ENCODE data around the gene RCN2. TPM values are rescaled to one million over a fixed set of nuclear protein-coding genes. Genes with fewer than 3 reads are reported as not detected.

RCN2 gene
- total RNA-seq, 2 experiments from 2014 or later = 28.7 to 31.8 TPM

DNA sequence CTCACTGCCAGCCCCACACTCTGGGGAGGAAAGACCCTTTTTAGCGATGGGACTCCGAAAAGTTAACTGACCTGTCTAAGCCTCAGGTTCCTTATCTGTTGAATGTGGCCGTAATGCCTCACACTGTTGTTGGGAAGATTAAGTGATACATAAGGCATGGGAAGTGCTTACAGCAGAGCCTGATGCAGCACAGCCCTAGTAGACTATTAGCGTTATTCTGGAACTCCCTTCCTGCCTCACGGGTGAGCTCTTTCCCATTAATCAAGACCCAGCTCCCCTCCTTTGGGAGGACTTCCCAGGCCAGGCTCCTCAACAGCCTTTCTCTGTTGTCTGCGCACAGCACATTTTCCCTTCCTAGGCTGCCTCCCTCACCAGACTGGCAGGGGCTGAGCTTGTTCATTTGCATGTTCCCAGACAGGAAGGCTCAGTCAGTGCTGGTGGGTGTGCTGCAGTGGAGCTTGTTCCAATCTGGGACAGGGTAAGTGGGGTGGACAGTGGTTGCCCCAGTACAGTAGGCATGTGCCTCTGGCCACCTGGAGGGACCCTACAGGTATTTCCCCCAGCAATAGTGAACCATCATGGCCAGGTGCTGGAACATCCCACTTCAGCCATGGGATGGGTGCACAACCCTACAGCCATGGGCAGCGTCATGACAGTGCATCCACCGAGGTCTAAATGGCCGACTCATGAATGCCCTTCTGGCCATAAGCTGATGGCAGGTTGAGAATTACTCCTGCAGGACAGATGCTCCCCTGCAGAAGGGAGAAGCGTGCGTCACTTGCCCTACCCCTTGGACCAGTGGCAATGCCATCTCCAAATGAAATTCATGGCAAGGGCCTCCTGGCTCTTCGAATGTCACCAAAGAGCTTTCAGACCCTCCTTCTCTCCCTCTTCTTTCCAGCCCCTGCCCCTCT, 57.6 kb downstream of the RCN2 start:
- DNase-seq = no peak
- no peaks in the 10 kb centered on the region for H3K9me3 Mint-ChIP-seq (ENCODE audit: insufficient read depth)
- ChIA-PET POLR2A (interaction anchor here (0.9 to 2.4 kb wide), 7 partner anchors 9 to 58 kb away, joined by 3 to 11 read pairs (median 4); no protein-coding TSS in a partner anchor), CTCF (interaction anchor here (1.0 to 4.4 kb wide), 8 partner anchors 11 to 554 kb away, joined by 3 to 48 read pairs (median 4); no protein-coding TSS in a partner anchor)
- peaks cover 71% of the 10 kb centered on the region for H3K4me1 Mint-ChIP-seq (ENCODE audit: low read depth)
- H3K36me3 Mint-ChIP-seq (ENCODE audit: low read depth) = no peaks in the 10 kb centered on the region
- H3K4me3 Mint-ChIP-seq = peak overlapping the region; percentile 60
- ATAC-seq = no peak
- H3K27ac Mint-ChIP-seq = peak overlapping the region; percentile 94
- no peaks in the 10 kb centered on the region for H3K27me3 Mint-ChIP-seq (ENCODE audit: low read depth)

DNA sequence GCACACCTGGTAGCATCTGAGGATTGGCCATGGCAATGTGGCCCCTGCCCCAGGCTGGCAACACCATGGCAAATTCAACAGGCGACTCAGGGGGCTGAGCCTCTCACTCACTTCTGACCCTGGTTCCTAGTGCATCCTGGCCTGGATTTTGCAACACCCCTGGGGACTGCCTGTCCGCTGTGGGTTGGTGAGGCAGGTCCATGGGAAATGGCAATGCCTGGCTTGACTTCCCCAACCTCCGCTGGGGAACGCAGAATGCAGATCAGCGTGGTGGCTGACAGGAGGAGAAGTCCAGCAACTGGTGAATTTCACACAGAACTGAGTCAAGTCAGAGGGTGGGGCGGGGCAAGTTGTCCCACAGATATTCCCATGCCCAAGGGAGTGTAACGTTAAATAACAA, 59.5 kb downstream of the RCN2 start:
- Mint-ChIP-seq H3K4me3 (no peak overlapping the region), H3K27ac (no peak overlapping the region), H3K9me3 (ENCODE audit: insufficient read depth) (no peaks in the 10 kb centered on the region), H3K36me3 (ENCODE audit: low read depth) (peaks cover 10% of the 10 kb centered on the region), H3K4me1 (ENCODE audit: low read depth) (peaks cover 74% of the 10 kb centered on the region), H3K27me3 (ENCODE audit: low read depth) (no peaks in the 10 kb centered on the region)
- no peak for ATAC-seq
- ChIA-PET POLR2A (no interaction called here), CTCF (interaction anchor here (0.8 to 1.5 kb wide), 3 partner anchors 12 to 22 kb away, joined by 5 read pairs; no protein-coding TSS in a partner anchor)
- DNase-seq = no peak

DNA sequence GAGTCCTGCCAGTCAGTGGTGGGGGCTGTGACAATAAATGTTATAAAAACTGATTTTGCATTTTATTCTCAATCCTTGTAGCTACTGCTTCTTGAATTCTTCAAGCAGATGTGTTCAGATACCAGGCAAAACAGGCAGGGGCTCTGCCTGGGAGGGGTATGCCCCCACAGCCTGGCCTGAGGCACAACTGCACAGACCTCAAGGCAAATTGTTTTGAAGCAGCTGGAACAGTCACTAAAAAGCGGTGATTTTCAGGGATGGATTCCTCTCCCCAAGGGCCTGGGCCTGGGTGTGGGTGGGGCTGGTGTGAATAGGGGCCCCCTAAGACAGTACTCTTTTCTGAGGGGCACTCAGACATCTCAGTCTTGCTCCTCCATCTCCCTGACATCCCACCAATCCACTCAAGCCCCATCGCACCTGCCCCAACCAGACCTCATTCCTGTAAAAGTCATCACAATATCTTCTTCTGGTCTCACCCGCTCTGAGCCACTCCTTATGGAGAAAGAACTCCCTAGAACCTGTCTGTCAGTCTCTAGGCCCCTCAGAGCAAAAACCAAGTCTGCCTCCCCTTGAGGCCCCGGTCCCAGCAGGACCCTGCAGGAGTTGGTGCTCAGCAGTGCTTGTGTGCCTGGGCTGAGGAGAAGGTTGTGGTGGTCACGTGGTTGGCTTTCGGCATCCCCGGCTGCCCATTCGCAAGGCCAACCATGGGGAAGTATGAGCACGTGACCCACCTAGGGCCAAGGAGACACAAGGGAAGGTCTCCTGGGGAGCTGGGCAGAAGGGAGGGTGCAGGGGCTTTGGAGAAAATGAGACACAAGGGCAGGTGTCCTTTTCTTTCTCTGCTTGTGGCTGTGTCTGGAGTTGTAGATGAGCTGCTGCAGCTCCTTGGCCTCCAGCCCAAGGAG, 60.4 kb downstream of the RCN2 start:
- ATAC-seq (no peak), DNase-seq (no peak)
- ChIA-PET POLR2A (no interaction called here), CTCF (interaction anchor here (0.8 to 6.7 kb wide), 5 partner anchors 13 to 32 kb away, joined by 3 to 58 read pairs (median 5); no protein-coding TSS in a partner anchor)
- no peaks in the 10 kb centered on the region for H3K9me3 Mint-ChIP-seq (ENCODE audit: insufficient read depth)
- no peak overlapping the region for H3K4me3 Mint-ChIP-seq
- peaks cover 19% of the 10 kb centered on the region for H3K36me3 Mint-ChIP-seq (ENCODE audit: low read depth)
- H3K4me1 Mint-ChIP-seq (ENCODE audit: low read depth) = peaks cover 67% of the 10 kb centered on the region
- H3K27ac Mint-ChIP-seq = peak overlapping the region; percentile 60
- no peaks in the 10 kb centered on the region for H3K27me3 Mint-ChIP-seq (ENCODE audit: low read depth)

DNA sequence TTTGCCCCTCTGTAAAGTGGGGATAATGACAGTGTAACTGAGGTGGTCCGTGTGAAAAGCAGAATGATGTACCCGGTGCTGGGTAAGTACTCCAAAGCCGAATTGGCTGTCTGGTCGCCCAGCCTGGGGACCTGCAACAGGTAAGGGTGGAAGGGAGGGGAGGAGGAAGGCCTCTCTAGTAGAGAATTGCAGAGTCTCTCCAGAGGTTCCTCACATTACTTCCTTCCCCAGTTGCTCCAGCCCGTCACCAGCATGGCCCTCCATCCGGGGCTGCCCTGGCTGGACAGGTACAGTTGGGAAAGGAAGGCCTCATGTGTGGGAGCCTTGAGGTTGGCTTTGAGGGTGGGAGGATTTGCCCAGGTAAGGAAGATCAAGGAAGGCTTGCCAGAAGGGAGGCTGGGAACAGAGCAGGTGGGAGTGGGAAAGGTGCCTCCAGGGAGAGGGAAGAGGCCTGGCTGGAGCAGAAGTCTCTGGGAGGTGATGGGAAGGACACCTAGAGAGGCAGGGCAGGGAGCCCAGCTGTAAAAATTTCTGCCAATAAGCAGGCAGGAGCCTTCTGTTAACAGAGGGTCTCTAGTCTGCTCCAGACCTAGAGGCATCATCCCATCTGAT, 61.7 kb downstream of the RCN2 start:
- ATAC-seq = no peak
- CTCF ChIA-PET = interaction anchor here (1.0 to 8.2 kb wide), 4 partner anchors 18 to 31 kb away, joined by 3 to 82 read pairs (median 66); no protein-coding TSS in a partner anchor

DNA sequence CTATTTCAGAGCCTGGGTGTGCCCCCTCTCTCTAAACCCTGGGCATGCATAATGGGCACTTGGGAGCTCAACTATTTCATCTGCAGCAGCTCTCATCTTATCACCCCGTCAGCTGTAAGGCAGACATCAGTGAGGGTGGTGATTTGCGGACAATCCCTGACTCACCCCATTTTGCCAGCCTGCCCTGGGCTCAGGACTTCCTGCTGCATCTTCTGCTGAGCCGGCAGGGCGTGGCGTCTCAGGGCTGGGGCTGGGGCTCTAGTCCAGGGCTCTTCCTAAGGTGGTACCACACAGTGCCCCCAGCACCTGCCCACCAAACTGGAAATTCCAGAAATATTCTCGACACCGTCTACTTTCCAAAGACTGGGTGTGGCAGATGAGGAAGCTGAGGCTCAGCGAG, 62.5 kb downstream of the RCN2 start:
- Mint-ChIP-seq H3K27ac (peak overlapping the region; percentile 96), H3K36me3 (ENCODE audit: low read depth) (peaks cover 39% of the 10 kb centered on the region), H3K4me3 (peak overlapping the region; percentile 96), H3K4me1 (ENCODE audit: low read depth) (peaks cover 68% of the 10 kb centered on the region), H3K9me3 (ENCODE audit: insufficient read depth) (no peaks in the 10 kb centered on the region), H3K27me3 (ENCODE audit: low read depth) (no peaks in the 10 kb centered on the region)
- POLR2A ChIA-PET = interaction anchor here (0.8 to 7.4 kb wide), 7 partner anchors 10 to 51 kb away, joined by 3 to 125 read pairs (median 8); no protein-coding TSS in a partner anchor
- DNase-seq = peak; percentile 73
- CTCF ChIA-PET = interaction anchor here (1.0 to 8.2 kb wide), 4 partner anchors 17 to 30 kb away, joined by 3 to 82 read pairs (median 66); no protein-coding TSS in a partner anchor
- peak; percentile 38 for ATAC-seq

More for the DNA sequence above, 61.7 kb downstream of the RCN2 start:
- Mint-ChIP-seq H3K36me3 (ENCODE audit: low read depth) (peaks cover 31% of the 10 kb centered on the region), H3K4me1 (ENCODE audit: low read depth) (peaks cover 68% of the 10 kb centered on the region), H3K27ac (peak overlapping the region; percentile 96), H3K9me3 (ENCODE audit: insufficient read depth) (no peaks in the 10 kb centered on the region), H3K4me3 (no peak overlapping the region), H3K27me3 (ENCODE audit: low read depth) (no peaks in the 10 kb centered on the region)
- no peak for DNase-seq
- POLR2A ChIA-PET = interaction anchor here (0.8 to 7.4 kb wide), 5 partner anchors 11 to 52 kb away, joined by 3 to 125 read pairs (median 3); no protein-coding TSS in a partner anchor

DNA sequence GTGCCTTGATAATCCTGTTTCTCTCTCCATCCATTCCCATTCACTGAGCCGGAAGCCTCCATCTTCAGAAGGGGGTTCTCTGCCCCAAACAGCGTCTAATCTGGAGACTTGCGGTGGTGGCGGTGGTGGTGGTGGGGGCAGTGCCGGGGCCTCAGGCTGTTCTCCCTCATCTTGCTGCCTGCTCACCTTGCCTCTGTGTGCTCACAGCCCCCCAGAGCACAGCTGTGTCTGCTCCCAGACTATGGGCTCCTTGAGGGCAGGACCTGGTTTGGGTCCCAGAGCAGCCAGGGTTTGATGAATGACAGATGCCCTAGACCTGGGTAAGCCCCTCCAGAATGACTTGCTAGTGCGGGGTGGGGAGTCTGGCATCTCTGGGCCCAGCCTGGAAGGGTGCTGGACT, 62.9 kb downstream of the RCN2 start:
- H3K27me3 Mint-ChIP-seq (ENCODE audit: low read depth) = no peaks in the 10 kb centered on the region

DNA sequence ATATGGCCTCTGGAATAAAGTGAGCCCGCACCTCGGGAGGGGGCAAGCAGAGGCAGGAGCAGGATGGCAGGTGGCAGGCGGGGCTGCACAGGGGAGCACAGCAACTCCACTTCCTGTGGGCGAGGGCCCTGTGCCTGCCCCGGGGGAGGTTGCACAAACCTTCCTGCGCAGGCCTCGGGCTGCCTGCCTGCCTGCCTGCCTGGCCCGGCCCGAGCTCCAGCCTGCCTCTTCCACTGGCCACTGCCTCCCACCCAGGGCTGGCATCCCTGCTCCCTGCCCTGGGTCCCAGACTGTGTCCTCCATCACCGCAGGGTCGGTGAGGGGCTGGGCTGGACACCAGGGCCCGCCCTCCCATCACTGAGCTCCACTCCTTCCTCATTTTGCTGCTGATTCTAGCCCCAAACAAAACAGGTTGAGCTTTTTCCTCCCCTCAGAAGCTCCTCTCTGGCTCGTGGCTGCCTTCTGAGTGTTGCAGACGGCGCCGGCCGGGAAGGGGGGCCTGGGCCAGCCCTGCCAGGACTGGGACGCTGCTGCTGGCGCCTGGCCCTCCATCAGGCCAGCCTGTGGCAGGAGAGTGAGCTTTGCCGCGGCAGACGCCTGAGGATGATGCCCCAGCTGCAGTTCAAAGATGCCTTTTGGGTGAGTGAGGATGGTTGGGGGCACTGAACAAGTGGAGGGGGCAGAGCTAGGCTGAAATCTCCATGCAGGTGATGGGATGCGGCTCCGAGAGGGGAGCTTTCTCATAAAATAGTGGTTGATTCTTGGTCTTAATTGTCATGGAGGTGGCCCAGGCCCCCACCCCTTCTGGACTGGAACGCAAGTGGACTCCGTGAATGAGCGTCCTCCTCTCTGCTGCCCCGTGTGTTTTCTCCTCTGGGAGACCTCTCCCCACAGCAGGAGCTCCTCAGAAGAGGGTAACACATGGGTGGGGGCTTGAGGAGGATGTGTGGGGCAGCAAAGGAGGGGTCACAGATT, 63.7 kb downstream of the RCN2 start, which contains the start of gene PSTPIP1:
PSTPIP1 (plus strand) TSS at position 156 of the 975 bp plus-strand sequence; CDS start at position 604, 448 bp downstream.
- no peaks in the 10 kb centered on the region for H3K27me3 Mint-ChIP-seq (ENCODE audit: low read depth)
- H3K9me3 Mint-ChIP-seq (ENCODE audit: insufficient read depth) = no peaks in the 10 kb centered on the region
- H3K4me1 Mint-ChIP-seq (ENCODE audit: low read depth) = peaks cover 72% of the 10 kb centered on the region
- H3K4me3 Mint-ChIP-seq = peak within 1 kb of the TSS; percentile 96
- ChIA-PET POLR2A (interaction anchor here (0.6 to 7.4 kb wide), 14 partner anchors 8 to 1543 kb away, joined by 3 to 125 read pairs (median 4); no protein-coding TSS in a partner anchor), CTCF (interaction anchor here (0.8 to 8.2 kb wide), 8 partner anchors 10 to 191 kb away, joined by 3 to 82 read pairs (median 6); no protein-coding TSS in a partner anchor)
- peak within 1 kb of the TSS; percentile 96 for H3K27ac Mint-ChIP-seq
- H3K36me3 Mint-ChIP-seq (ENCODE audit: low read depth) = peaks cover 51% of the 10 kb centered on the region
- DNase-seq (peak; percentile 85), ATAC-seq (peak; percentile 81)

More for the DNA sequence above, 62.9 kb downstream of the RCN2 start:
- Mint-ChIP-seq H3K36me3 (ENCODE audit: low read depth) (peaks cover 44% of the 10 kb centered on the region), H3K9me3 (ENCODE audit: insufficient read depth) (no peaks in the 10 kb centered on the region), H3K27ac (peak overlapping the region; percentile 96), H3K4me1 (ENCODE audit: low read depth) (peaks cover 69% of the 10 kb centered on the region), H3K4me3 (peak overlapping the region; percentile 96)
- peak; percentile 11 for ATAC-seq
- CTCF ChIA-PET = interaction anchor here (1.0 to 8.2 kb wide), 6 partner anchors 10 to 192 kb away, joined by 3 to 82 read pairs (median 32); no protein-coding TSS in a partner anchor
- POLR2A ChIA-PET = interaction anchor here (0.8 to 7.4 kb wide), 12 partner anchors 8 to 1542 kb away, joined by 3 to 125 read pairs (median 6); no protein-coding TSS in a partner anchor
- peak; percentile 49 for DNase-seq

DNA sequence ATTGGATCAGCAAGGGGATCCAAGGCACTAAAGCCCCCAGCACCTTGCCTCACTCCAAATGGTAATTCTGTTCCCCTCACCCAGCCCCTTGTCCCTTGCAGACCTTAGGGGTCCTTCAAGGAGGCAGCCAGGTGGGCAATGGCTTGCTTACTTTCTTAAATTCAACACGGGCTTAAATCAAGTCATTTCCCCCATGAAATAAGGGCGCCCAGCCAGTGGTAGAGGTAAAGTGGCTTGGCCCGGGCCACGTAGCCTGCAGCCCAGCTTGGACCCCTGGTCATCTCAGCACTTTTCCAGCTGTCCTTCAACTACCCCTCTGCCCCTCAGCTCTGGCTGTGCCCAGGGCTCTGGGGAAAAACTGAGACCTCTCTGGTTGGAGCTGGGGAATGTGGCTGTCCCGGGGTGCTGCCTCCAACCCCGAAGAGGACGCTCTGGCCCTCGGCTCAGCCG, 64.6 kb downstream of the RCN2 start:
- POLR2A ChIA-PET = interaction anchor here (1.0 to 7.4 kb wide), 6 partner anchors 8 to 92 kb away, joined by 3 to 125 read pairs (median 8); no protein-coding TSS in a partner anchor
- no peak for ATAC-seq
- Mint-ChIP-seq H3K27ac (peak overlapping the region; percentile 96), H3K36me3 (ENCODE audit: low read depth) (peaks cover 57% of the 10 kb centered on the region), H3K9me3 (ENCODE audit: insufficient read depth) (no peaks in the 10 kb centered on the region), H3K4me3 (peak overlapping the region; percentile 96), H3K27me3 (ENCODE audit: low read depth) (no peaks in the 10 kb centered on the region), H3K4me1 (ENCODE audit: low read depth) (peaks cover 75% of the 10 kb centered on the region)
- DNase-seq = no peak
- CTCF ChIA-PET = interaction anchor here (0.8 to 8.2 kb wide), 8 partner anchors 10 to 35 kb away, joined by 3 to 82 read pairs (median 6); no protein-coding TSS in a partner anchor

DNA sequence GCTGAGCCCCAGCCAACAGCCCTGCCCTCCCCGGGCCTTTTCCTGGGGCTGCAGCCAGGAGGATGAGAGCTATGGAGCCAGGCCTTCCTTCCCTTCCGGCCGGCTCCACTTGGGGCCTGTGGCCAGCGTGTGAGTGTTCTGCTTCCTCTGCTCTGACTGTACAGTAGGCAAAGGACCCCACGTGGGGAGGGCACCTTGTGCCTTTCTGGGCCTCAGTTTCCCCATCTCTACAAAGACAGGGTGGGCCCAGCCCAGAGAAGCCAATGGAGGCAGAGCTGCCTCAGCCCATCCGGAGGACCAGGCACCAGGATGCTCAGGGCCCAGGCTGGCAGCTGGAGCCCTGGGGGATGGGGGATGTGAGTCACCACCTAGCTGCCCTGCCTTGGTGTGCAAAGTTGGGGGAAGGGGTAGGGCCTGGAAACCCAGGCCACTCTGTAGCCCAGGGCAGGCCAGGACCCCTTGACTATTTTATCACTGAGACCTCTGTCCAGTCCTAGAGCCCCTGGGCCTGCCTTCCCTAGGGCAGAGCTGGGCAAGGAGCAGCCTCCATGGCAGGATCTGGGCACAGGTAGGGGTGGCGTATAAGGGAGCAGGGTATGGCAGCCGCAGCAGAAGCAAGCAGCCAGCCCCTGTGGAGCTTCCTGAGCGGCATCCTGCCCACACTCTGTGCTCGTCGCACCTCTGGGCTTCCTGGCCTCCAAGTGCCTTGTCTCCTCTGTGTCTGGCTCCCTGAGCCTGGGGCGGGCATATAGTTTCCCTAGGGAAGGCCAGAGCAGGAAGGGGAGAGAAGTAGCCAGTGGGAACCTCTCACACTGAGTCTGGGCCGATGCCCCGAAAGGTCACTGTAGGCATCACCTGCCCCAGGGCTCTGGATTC, 65.2 kb downstream of the RCN2 start:
- H3K27me3 Mint-ChIP-seq (ENCODE audit: low read depth) = no peaks in the 10 kb centered on the region
- H3K27ac Mint-ChIP-seq = peak overlapping the region; percentile 96
- H3K36me3 Mint-ChIP-seq (ENCODE audit: low read depth) = peaks cover 64% of the 10 kb centered on the region
- POLR2A ChIA-PET = interaction anchor here (1.0 to 7.4 kb wide), 7 partner anchors 9 to 93 kb away, joined by 3 to 125 read pairs (median 6); no protein-coding TSS in a partner anchor
- peak overlapping the region; percentile 96 for H3K4me3 Mint-ChIP-seq
- ATAC-seq = peak; percentile 37
- peaks cover 77% of the 10 kb centered on the region for H3K4me1 Mint-ChIP-seq (ENCODE audit: low read depth)
- peak; percentile 66 for DNase-seq
- no peaks in the 10 kb centered on the region for H3K9me3 Mint-ChIP-seq (ENCODE audit: insufficient read depth)
- CTCF ChIA-PET = interaction anchor here (0.8 to 8.2 kb wide), 8 partner anchors 9 to 35 kb away, joined by 3 to 82 read pairs (median 6); no protein-coding TSS in a partner anchor
